ENCODE data around the gene ROBO2.
A peak's percentile ranks its signal among the peaks of the same experiment; 100 is the strongest.

ROBO2 gene

GRCh38 chr3:77039606-77040171, at the start of gene ROBO2:
Gene ROBO2 (plus strand): TSS chr3:77040099. CDS start chr3:77040786, 687 bp downstream.
- TF ChIP-seq CTCF (IDR thresholded peaks at IDR 0.05; ENCODE audit: low read length, missing control alignments), result no peak
- H3K4me3 ChIP-seq (replicated peaks; ENCODE audit: low read depth, low read length), result peak within 1 kb of the TSS; percentile 38
- DNase-seq (ENCODE audit: low read depth), result peak; percentile 4

GRCh38 chr3:76990606-76991005, 49.3 kb upstream of the ROBO2 start:
- no peak for DNase-seq (ENCODE audit: low read depth)
- H3K4me3 ChIP-seq (replicated peaks; ENCODE audit: low read depth, low read length), result no peak overlapping the region
- TF ChIP-seq CTCF (IDR thresholded peaks at IDR 0.05; ENCODE audit: low read length, missing control alignments), result no peak

GRCh38 chr3:76991165-76991564, 48.7 kb upstream of the ROBO2 start:
- no peak for TF ChIP-seq CTCF (IDR thresholded peaks at IDR 0.05; ENCODE audit: low read length, missing control alignments)
- no peak overlapping the region for H3K4me3 ChIP-seq (replicated peaks; ENCODE audit: low read depth, low read length)
- no peak for DNase-seq (ENCODE audit: low read depth)

- TF ChIP-seq CTCF (IDR thresholded peaks at IDR 0.05; ENCODE audit: low read length, missing control alignments), result no peak
- no peak for DNase-seq (ENCODE audit: low read depth)
Measured at GRCh38 chr3:76997733-76998132, 42.2 kb upstream of the ROBO2 start.

GRCh38 chr3:76998555-76998954, 41.3 kb upstream of the ROBO2 start:
- TF ChIP-seq CTCF (IDR thresholded peaks at IDR 0.05; ENCODE audit: low read length, missing control alignments), result no peak

More at GRCh38 chr3:76997733-76998132, 42.2 kb upstream of the ROBO2 start:
- no peak overlapping the region for H3K4me3 ChIP-seq (replicated peaks; ENCODE audit: low read depth, low read length)

GRCh38 chr3:77001062-77001701, 38.7 kb upstream of the ROBO2 start:
- TF ChIP-seq CTCF (IDR thresholded peaks at IDR 0.05; ENCODE audit: low read length, missing control alignments), result no peak
- no peak for DNase-seq (ENCODE audit: low read depth)
- H3K4me3 ChIP-seq (replicated peaks; ENCODE audit: low read depth, low read length), result no peak overlapping the region

More at GRCh38 chr3:76998555-76998954, 41.3 kb upstream of the ROBO2 start:
- no peak for DNase-seq (ENCODE audit: low read depth)
- H3K4me3 ChIP-seq (replicated peaks; ENCODE audit: low read depth, low read length), result no peak overlapping the region

- H3K4me3 ChIP-seq (replicated peaks; ENCODE audit: low read depth, low read length), result no peak overlapping the region
- no peak for DNase-seq (ENCODE audit: low read depth)
- no peak for TF ChIP-seq CTCF (IDR thresholded peaks at IDR 0.05; ENCODE audit: low read length, missing control alignments)
Measured at GRCh38 chr3:77014226-77014625, 25.7 kb upstream of the ROBO2 start.

Measured in fibroblast of pulmonary artery (primary cell).